HG02678 (cell line): Measurements from ENCODE around the gene GLIS1.

Experiments
- ATAC-seq: cut with Tn5 transposase; IDR thresholded peaks from one replicate; pipeline ENCODE4 v1.9.1; 2021; ENCODE audit warnings: mild to moderate bottlenecking, moderate library complexity; ENCODE audit not compliant: unreplicated experiment

Gene GLIS1

DNA sequence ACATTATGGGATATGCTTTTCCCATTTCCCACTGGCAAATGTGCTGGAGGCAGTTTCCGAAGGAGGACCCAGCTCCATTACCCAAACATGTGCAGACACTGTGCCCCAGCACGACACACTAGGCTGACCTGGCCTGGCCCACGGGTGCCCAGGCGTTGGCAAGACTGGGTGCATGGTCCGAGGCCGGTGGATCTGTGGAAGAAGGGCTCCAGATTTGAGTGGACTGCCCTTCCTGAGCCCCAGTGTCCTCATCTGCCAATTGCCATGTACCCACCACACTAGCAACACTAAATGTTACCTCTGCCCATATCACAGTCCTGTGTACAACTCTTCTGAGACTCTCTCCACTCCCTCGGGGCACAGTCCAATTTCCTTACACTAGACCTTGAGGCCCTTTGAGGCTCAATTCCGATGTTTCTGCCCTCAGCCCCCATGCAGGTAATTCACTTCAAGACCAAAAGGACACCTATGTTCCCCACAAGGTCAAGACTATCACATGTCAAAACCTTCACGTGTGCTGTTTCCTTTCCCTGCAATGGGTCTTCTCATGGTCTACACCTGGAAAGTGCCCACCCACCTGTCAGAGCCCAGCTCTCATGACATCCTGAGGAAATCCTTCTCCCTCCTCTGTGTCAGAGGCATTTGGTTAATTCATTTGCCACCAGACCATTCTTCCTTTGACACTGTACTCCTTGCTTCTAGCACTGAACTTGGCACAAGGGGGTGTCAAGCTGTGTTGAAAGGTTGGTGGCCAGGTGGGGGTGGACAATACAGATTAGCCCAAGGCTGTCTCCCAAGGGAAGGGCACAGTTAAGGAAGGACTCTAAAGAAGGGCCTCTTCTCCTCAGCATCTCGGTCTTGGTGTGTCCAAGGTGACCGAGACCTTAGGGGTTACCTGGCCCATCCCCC, 154.8 kb downstream of the GLIS1 start:
- no peak for ATAC-seq

GRCh38 chr1:53583021-53583867, 155.7 kb downstream of the GLIS1 start:
- ATAC-seq = no peak

- no peak for ATAC-seq
These were observed 156.5 kb downstream of the GLIS1 start for GRCh38 chr1:53582211-53583020.

DNA sequence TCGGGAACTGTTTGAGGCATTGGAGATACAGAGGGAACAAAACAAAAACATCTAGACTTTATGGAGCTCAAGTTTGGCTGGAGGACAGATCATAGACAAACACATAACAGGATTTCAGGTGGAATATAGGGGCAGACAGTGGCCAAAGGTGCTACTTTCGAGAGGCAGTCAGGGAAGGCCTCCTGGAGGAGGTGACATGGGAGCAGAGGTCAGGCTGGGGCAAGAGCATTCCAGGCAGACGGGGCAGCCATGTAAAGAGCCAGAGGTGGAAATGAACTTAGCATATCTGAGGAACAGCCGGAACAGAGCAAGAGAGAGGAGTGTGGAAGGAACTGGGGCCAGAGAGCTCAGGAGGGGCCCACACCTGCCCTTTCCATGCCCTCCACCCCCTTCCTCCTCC, 157.5 kb downstream of the GLIS1 start:
- no peak for ATAC-seq

GRCh38 chr1:53580739-53581475, 158.1 kb downstream of the GLIS1 start:
- ATAC-seq = no peak

GRCh38 chr1:53580009-53580400, 159.0 kb downstream of the GLIS1 start:
- no peak for ATAC-seq

- no peak for ATAC-seq
These were observed 159.5 kb downstream of the GLIS1 start for GRCh38 chr1:53579221-53580008.

DNA sequence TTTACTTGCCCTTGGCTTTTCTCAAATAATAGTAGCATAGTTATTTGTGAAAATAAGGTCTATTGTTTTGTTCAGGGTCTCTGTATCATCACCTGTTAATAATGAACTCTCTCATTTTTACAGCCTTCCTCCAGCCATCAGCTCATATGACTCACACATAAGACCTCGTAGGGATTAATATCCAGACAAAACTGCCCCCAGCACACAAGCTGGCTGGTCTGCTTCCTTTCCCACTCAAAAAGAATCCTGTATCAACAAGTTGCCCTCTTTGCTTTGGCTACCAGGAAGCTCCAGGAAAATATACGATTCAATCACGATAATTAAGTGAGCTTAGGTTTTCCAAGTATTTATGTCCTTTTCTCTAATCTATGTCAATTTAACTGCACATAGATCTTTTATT, 160.6 kb downstream of the GLIS1 start:
- ATAC-seq = no peak

DNA sequence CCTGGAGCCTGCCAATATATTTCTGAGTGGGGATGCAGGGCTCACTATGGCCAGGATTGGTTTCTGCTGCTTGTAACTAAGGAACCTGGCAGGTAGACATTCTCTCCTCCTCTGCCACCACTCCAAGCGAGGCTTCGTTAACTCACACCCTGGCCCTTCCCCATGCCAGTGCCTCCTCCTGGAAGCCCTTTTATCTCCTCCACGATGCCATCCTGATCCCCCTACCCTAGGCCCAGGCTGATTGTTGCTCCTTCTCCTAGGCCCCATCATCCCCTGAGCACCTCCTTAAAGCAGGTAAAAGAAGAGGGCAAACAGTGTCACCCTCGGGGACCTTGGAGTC, 161.2 kb downstream of the GLIS1 start:
- ATAC-seq = no peak

- no peak for ATAC-seq
These were observed 161.9 kb downstream of the GLIS1 start for GRCh38 chr1:53576866-53577760.

DNA sequence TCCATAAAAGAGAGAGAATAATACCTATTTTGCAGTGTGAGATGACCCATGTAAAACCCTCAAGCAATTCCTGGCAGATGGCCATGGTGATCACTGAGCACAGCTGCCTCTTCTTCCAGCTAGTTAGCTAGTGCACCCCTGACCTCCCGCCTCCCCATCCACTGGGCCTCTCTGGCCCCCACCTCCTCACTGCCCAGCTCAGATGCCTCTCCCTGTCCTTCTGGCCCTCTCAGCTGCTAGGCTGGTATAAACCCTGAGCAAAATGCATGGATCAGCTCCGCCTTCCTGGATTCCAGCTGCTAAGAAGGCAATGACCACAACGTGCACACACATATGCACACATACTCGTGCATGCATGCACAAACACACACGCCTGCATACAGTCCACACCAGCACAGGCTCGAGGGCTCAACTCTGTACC, 162.6 kb downstream of the GLIS1 start:
- ATAC-seq = no peak

DNA sequence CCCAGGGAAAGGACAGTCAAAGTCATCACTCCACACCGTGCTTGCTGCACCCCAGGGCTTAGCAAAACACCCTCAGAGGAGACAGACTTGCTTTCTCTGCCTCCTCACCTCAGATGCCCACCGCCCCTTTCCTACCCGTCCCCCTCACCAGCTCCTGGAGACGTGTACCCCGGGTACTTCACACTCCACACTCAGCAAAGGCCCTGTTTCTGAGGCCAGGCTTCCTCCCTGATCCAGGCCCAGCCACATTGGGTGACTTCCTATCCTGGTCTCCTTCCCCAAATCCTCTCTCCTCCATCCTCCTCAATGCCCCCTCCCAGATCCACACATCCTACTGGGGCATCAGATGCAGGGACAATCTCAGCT, 163.0 kb downstream of the GLIS1 start:
- ATAC-seq = no peak

DNA sequence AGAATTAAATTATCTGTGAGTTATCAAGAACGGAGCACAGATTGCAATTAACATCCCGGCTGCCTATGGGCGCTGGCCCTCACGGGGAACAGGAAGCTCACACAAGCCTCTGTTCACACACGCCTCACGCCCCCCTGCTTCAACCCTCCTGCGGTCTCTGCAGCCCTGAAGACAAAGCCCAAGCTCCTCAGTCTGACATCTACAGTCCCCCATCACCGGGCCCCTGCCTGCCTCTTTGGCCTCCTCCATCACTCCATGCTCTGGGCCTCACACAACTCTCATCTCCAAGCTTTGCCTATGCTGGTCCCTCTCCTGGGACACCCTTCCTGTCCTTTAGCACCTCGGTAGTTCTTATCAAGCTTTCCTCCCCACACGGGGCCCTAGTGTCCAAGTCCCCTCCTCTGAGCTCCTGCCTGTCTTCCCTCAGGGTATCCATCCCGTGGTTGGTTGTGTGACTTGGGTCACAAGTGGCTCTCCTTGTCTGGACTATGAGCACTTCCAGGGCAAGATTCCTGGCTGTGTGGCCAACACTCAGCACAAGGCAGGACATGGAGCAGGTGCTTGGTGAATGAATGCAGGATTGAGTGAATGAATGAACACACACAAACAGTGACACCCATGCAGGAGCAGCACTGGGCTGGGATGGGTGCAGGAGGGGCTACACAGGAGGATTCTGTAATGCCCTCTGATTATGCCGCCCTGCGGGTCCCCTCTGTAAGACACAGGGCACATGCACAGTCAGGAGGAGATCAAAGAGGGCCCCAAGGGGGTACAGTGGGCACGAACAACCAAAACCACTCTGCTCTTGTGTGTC, 163.6 kb downstream of the GLIS1 start:
- no peak for ATAC-seq

DNA sequence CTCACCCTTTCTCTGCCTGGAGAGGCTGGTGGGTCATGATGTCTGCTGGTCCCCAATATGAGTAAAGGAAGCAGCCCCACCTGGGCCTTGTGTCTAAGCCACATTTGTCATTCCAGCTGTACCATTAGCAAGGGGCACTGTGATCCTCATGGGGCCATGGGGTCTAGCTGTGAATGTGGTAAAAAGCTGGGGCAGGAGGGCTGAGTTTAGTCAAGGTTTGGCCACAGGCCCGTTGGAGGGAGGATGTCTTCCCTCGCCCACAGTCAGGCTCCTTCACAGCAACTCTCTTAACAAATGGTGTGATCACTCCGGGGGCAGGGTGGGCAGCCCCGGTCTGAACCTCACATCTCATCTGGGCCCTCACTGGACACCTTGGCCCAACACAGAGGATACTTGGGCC, 164.3 kb downstream of the GLIS1 start:
- ATAC-seq = no peak

- no peak for ATAC-seq
These were observed 165.0 kb downstream of the GLIS1 start for GRCh38 chr1:53573931-53574330.

- ATAC-seq = no peak
These were observed 165.4 kb downstream of the GLIS1 start for GRCh38 chr1:53573522-53573921.

GRCh38 chr1:53572815-53573173, 166.2 kb downstream of the GLIS1 start:
- no peak for ATAC-seq
